ACC112 (cell line): Measurements from ENCODE around the gene DNAJB7.

ENCODE experiments used
- H2AFZ ChIP-seq: fragments of 200-600 bp; sonication (generic); one replicate; pipeline ENCODE4 v1.6.0; 2017; ENCODE audit warnings: antibody characterized with exemption, low read length; ENCODE audit not compliant: unreplicated experiment
- H3K27ac ChIP-seq: fragments of 200-600 bp; sonication (generic); 2 replicates; pipeline ENCODE4 v1.5.1; 2014; ENCODE audit warnings: low read depth, mild to moderate bottlenecking, antibody characterized with exemption, low read length, moderate library complexity
- H3K27me3 ChIP-seq: fragments of 200-600 bp; sonication (generic); 2 replicates; pipeline ENCODE4 v1.6.1; 2014; ENCODE audit warnings: mild to moderate bottlenecking, antibody characterized with exemption, low read length, moderate library complexity, mixed read lengths; ENCODE audit not compliant: insufficient read depth
- H3K36me3 ChIP-seq: fragments of 200-600 bp; sonication (generic); 2 replicates; pipeline ENCODE4 v1.6.1; 2016; ENCODE audit warnings: mild to moderate bottlenecking, antibody characterized with exemption, low read length, moderate library complexity, mixed read lengths; ENCODE audit not compliant: insufficient read depth
- H3K4me1 ChIP-seq: fragments of 200-600 bp; sonication (generic); one replicate; pipeline ENCODE4 v1.6.1; 2016; ENCODE audit warnings: low read length, mixed read lengths; ENCODE audit not compliant: insufficient read depth, unreplicated experiment, control insufficient read depth
- H3K4me3 ChIP-seq: fragments of 200-600 bp; sonication (generic); 2 replicates; pipeline ENCODE4 v1.5.1; 2014; ENCODE audit warnings: mild to moderate bottlenecking, low read depth, low read length
- H3K79me2 ChIP-seq: fragments of 200-600 bp; sonication (generic); one replicate; pipeline ENCODE4 v1.6.0; 2016; ENCODE audit warnings: low read length; ENCODE audit not compliant: control insufficient read depth, unreplicated experiment, insufficient read depth

The DNAJB7 gene

GRCh38 chr22:40818192-40818746 is 43.6 kb downstream of the DNAJB7 start:
- peaks cover 14% of the 10 kb centered on the region for H3K4me1 ChIP-seq
- H3K27me3 ChIP-seq = no peaks in the 10 kb centered on the region
- H3K4me3 ChIP-seq = peak overlapping the region; percentile 100
- H3K27ac ChIP-seq = no peak overlapping the region
- peak overlapping the region; percentile 91 for H2AFZ ChIP-seq
- peaks cover 40% of the 10 kb centered on the region for H3K79me2 ChIP-seq
- H3K36me3 ChIP-seq = no peaks in the 10 kb centered on the region; the same call in 1 of the 2 replicates

- Histone ChIP-seq H3K27ac (no peak overlapping the region), H2AFZ (no peak overlapping the region), H3K4me3 (peak overlapping the region; percentile 100), H3K27me3 (no peaks in the 10 kb centered on the region), H3K36me3 (no peaks in the 10 kb centered on the region), H3K4me1 (peaks cover 14% of the 10 kb centered on the region), H3K79me2 (peaks cover 40% of the 10 kb centered on the region)
Observed at GRCh38 chr22:40817737-40818136, 44.2 kb downstream of the DNAJB7 start.

GRCh38 chr22:40813912-40814315 is 48.0 kb downstream of the DNAJB7 start:
- Histone ChIP-seq H3K4me3 (no peak overlapping the region), H3K79me2 (peaks cover 40% of the 10 kb centered on the region), H3K36me3 (no peaks in the 10 kb centered on the region), H3K4me1 (peaks cover 14% of the 10 kb centered on the region), H3K27me3 (no peaks in the 10 kb centered on the region), H2AFZ (no peak overlapping the region), H3K27ac (no peak overlapping the region)
